Panc1 (cell line): ENCODE data around the gene SPDYE6.
"Not testable (repeated sequence)": the region's sequence is repeated elsewhere in the genome, so short reads cannot be mapped to it uniquely, and the experiment has no call there.

Experiments used
- POLR2AphosphoS5 ChIP-seq: IDR thresholded peaks from 2 replicates; pipeline ENCODE4 v1.6.1; 2012; ENCODE audit warnings: mild to moderate bottlenecking, low read depth, low read length, moderate library complexity
- SIN3A ChIP-seq: IDR thresholded peaks from 2 replicates; pipeline ENCODE4 v1.6.1; 2012; ENCODE audit warnings: low read depth, mild to moderate bottlenecking, low read length, moderate library complexity, borderline replicate concordance; ENCODE audit not compliant: insufficient read depth
- TF ChIP-seq, protein P1 (sequence below): fragments of 450-650 bp; IDR thresholded peaks from 2 replicates; pipeline ENCODE4 v1.5.1; 2017; ENCODE audit warnings: mild to moderate bottlenecking

- TF ChIP-seq, protein P1, sequence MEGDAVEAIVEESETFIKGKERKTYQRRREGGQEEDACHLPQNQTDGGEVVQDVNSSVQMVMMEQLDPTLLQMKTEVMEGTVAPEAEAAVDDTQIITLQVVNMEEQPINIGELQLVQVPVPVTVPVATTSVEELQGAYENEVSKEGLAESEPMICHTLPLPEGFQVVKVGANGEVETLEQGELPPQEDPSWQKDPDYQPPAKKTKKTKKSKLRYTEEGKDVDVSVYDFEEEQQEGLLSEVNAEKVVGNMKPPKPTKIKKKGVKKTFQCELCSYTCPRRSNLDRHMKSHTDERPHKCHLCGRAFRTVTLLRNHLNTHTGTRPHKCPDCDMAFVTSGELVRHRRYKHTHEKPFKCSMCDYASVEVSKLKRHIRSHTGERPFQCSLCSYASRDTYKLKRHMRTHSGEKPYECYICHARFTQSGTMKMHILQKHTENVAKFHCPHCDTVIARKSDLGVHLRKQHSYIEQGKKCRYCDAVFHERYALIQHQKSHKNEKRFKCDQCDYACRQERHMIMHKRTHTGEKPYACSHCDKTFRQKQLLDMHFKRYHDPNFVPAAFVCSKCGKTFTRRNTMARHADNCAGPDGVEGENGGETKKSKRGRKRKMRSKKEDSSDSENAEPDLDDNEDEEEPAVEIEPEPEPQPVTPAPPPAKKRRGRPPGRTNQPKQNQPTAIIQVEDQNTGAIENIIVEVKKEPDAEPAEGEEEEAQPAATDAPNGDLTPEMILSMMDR: not testable (repeated sequence)
- not testable (repeated sequence) for TF ChIP-seq SIN3A, POLR2AphosphoS5
Measured at GRCh38 chr7:102329366-102329765, 26.9 kb downstream of the SPDYE6 start.
